ENCODE measurements around the gene EIF4E1B.

The EIF4E1B gene

GRCh38 chr5:176650354-176650884, 19.9 kb downstream of the EIF4E1B start:
- no peak for TF ChIP-seq CTCF (conservative IDR thresholded peaks at IDR 0.05)
- no peak overlapping the region for H3K27ac ChIP-seq

GRCh38 chr5:176651472-176651980, 21.1 kb downstream of the EIF4E1B start:
- TF ChIP-seq CTCF (conservative IDR thresholded peaks at IDR 0.05): no peak
- no peak overlapping the region for H3K27ac ChIP-seq

- no peak for TF ChIP-seq CTCF (conservative IDR thresholded peaks at IDR 0.05)
- H3K27ac ChIP-seq: no peak overlapping the region
These were observed 21.7 kb downstream of the EIF4E1B start for GRCh38 chr5:176652136-176652535.

GRCh38 chr5:176653401-176654385, 23.2 kb downstream of the EIF4E1B start:
- TF ChIP-seq CTCF (conservative IDR thresholded peaks at IDR 0.05): no peak
- H3K27ac ChIP-seq: no peak overlapping the region

- no peak overlapping the region for H3K27ac ChIP-seq
- TF ChIP-seq CTCF (conservative IDR thresholded peaks at IDR 0.05): no peak
These were observed 24.4 kb downstream of the EIF4E1B start for GRCh38 chr5:176654856-176655255.

- no peak for TF ChIP-seq CTCF (conservative IDR thresholded peaks at IDR 0.05)
- H3K27ac ChIP-seq: no peak overlapping the region
These were observed 26.1 kb downstream of the EIF4E1B start for GRCh38 chr5:176656467-176656990.

- H3K27ac ChIP-seq: no peak overlapping the region
- TF ChIP-seq CTCF (conservative IDR thresholded peaks at IDR 0.05): peak; percentile 99
These were observed 27.6 kb downstream of the EIF4E1B start for GRCh38 chr5:176658007-176658599.
